Measurements from ENCODE around the gene BLNK.
A peak's percentile ranks its signal among the peaks of the same experiment; 100 is the strongest.
"Not testable (repeated sequence)": the region's sequence is repeated elsewhere in the genome, so short reads cannot be mapped to it uniquely, and the experiment has no call there.

The BLNK gene

GRCh38 chr10:96271016-96271815 is at the start of gene BLNK:
TSS of gene BLNK (minus strand) at chr10:96271569. CDS start at chr10:96271398, 171 bp downstream.
- DNase-seq (ENCODE audit: low read depth in 3 of 3, low spot score in 1 of 3) = no peak

DNA sequence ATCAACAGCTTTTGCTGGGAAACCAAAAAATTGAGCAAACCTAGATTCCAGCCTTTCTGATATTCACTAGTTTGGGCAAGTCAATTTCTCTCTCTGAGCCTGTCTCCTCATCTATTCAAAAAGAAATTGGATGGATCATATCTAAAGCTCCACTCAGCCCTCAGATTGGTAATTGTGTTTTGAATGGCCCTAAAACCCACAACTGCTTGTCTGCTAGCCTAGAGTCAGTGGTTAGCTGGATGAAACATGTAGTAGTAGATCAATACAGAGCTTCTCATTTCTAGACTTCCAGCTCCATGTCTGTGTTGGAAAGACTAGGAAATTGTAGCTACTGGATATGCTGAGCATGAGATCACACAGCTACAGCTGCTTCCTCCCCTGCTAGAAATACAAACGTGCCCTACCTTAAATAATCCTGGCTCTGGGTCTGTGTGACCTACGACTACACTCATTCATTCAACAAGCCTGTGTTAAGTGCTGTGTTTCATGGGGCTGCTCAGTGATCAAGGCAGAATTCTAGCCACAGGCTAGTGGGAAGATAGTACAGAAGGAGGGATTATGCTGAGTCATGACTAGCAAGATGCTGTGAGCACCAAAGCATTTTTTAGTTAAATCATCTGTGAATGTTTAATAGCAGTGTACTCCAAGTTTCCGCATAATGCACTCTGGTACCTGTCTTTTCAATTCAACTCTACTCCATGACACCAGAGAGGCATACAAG is 48.5 kb upstream of the BLNK start:
- DNase-seq (ENCODE audit: low read depth in 3 of 3, low spot score in 1 of 3) = no peak

DNA sequence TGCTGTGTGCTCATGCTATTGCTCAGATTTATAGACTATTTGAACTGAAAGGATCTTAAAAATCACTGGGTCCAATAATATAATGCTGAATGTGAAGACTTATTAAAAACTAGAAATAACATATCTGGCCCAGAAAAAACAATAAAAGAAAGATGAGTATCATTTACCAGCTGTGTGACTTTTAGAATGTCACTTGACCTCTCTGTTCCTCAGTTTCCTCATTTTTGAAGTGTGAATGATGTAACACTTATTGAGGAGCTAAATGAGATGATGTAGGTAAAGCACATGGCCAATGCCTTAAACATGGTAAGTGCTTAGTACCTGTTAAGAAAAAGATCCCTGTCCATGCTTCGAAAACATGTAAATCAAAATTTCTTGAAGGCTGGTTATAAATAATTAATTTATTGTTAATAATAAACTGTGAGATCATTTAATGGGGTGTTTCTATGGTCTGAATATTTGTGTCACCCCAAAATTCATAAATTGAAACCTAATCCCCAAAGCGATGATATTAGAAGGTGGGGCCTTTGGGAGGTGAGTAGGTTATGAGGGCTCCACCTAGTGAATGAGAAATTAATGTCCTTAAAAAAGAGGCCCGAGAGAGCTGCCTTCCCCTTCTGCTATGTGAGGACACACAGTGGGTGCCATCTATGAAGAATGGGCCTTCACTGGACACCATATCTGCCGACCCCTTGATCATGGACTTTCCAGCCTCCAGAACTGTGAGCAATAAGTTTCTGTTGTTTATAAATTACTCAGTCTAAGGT is 45.9 kb upstream of the BLNK start:
- no peak for DNase-seq (ENCODE audit: low read depth in 3 of 3, low spot score in 1 of 3)

DNA sequence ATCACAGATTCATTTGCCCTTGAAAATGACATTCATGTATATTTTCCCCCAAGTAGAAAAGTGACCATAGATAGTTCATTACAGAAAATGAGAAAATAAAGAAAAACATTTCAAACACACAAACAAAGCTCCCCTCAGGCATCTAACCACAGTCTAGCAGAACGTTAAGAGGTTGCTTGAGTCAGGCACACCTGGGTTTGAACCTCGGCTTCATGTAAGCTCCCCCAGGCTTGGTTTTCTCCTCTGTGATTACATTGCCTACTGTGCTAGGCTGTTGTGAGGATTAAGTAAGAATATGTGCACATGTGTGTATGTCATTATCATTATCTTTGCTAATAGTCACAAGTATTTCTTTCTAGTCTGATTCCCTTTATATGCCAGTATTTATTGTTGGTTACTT is 42.0 kb upstream of the BLNK start:
- no peak for DNase-seq (ENCODE audit: low read depth in 3 of 3, low spot score in 1 of 3)

DNA sequence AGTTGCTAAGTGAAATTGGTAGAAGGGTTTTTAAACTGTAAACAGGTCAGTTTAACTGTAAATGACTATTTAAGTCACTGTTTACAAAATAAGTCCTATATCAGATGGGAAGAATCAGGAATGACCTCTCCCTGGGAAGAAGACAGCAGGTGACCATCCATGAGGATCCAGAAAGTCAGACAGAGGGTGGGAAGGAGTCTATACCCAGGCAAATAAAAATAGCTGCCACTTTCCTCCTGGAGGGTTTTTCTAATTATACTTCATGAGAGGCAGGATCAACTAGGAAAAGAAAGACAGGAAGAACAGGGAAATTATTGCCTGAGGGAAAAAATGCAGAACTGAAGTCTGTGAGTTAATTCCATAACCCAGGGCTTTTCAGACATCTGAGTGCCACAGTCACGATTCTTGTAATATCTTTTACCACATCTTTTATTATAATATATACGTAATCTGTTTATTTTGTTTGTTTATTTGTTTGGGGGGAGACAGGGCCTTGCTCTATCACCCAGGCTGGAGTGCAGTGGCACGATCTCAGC is 39.9 kb upstream of the BLNK start:
- no peak for DNase-seq (ENCODE audit: low read depth in 3 of 3, low spot score in 1 of 3)

DNA sequence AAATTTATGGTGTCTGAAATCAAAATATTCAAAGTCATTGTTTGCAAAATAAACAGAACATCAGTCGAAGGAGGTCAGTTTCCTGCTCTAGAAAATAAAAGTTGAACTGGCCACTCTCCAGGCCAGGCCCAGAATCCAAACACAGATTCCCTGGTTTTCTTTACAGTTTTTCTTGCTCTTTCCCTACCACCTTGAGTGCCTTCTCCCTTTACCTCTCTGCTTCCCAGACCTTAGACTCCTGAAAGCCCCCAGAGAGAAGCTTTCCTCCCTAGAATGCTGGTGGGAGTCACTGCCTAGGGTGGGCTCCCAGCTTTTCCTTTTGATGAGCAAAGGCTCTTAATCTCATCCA is 38.9 kb upstream of the BLNK start:
- DNase-seq (ENCODE audit: low read depth in 3 of 3, low spot score in 1 of 3) = no peak

DNA sequence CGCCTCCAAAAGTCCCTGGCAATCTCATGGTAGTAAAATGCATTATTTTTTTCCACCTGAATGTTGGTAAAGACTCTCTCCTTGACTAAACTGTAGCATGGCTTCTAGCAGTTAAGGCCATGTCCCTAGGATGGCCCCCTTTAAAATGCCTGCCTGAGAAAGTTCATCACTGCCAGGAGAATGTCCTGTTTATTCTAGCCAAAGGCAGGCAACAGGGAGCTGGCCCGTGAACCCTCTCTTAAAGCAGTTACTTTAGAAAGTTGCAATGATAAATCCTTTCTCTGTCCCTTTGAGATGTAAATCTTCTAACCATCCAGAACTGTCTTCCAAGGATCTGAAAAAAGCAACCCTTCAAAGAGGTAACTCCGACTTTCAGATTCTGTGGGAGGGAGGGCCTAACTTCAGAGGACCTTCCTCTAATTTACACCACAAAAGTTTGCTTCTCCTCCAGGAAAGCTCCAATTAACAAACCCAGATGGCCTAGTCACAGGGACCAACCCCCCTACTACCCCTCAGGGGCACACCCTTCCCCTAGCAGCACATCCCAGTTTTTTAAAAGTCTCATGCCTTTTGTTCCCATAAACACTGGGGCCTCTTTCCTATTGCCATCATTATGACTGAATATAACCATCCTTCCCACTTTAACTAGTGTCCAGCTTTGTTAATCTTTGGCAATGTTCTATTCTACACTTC is 38.4 kb upstream of the BLNK start:
- DNase-seq (ENCODE audit: low read depth in 3 of 3, low spot score in 1 of 3) = no peak

DNA sequence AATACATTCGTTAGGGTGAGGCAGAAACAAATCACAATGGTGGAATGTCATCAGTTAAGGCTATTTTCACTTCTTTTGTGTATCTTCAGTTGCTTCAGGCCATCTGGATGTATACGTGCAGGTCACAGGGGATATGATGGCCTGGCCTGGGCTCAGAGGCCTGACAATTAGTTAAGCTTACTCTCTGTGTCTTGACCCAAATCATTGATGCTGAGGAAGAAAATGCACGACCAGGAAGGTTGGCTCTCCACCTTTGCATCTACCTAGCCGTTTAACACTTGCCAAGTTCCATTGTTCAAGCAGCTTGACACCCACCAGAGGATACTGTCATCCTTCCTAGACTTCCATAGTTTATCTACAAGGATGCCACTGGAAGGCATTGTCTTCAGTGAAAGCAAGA is 37.5 kb upstream of the BLNK start:
- DNase-seq (ENCODE audit: low read depth in 3 of 3, low spot score in 1 of 3) = not testable (repeated sequence)

DNA sequence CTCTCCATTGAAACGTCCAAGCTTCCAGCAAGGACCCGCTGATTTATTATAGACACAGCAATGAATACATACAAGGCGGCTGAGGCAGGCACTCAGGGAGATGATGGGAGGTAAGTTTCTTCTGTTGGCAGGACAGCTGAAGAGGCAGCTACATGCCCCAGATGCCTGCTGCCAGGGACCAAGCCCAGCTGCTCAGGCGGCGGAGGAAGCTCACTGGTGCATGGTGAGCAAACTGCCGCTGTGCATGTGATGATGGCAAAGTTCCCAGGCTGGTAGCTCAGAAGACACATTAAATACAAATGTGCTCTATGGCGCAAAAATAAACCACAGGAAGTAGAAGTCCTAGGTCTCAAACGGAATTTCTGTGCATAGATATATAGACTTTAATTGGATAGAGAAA is 35.1 kb upstream of the BLNK start:
- DNase-seq (ENCODE audit: low read depth in 3 of 3, low spot score in 1 of 3) = no peak

DNA sequence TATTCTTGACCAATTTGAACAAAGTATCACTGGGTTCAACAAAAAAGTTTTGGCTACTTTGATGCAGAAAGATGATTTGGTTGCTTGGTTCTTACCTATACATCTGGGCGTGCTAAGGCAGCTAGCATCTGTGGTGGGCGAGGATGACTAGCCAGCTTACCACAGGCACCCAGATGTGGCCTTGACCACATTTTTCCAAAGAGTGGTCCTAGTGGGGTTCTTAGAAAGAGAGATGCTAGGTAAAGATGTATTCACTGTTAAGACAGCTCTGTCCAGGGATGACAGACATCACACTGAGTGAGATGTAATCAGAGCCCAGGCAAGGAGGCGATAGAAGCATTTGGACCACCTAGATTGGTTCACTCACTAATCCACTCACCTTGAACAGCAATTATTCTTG is 33.6 kb upstream of the BLNK start:
- no peak for DNase-seq (ENCODE audit: low read depth in 3 of 3, low spot score in 1 of 3)

DNA sequence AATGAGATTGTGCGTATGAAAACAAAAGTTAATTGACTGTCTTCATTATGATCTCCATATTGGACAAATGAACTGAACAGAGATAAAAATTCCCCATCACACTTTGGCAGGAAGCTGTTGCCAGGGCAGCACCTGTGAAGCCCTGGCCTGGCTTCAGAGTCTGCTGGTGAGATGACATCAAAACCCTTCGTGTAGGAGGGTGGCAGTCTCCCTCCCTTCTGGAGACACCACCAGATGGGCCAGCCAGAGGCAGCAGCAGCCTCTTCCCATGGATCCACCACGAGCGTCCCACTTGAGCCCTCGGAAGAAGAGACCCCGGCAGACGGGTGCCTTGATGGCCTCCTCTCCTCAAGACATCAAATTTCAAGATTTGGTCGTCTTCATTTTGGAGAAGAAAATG is 32.9 kb upstream of the BLNK start, which contains the start of gene DNTT:
TSS of gene DNTT (plus strand) at position 205 of the 400 bp plus-strand sequence. CDS start at position 269, 64 bp downstream.
- DNase-seq (ENCODE audit: low read depth in 3 of 3, low spot score in 1 of 3) = no peak

- no peak for DNase-seq (ENCODE audit: low read depth in 3 of 3, low spot score in 1 of 3)
These were observed 30.2 kb upstream of the BLNK start for GRCh38 chr10:96301616-96302015.

DNA sequence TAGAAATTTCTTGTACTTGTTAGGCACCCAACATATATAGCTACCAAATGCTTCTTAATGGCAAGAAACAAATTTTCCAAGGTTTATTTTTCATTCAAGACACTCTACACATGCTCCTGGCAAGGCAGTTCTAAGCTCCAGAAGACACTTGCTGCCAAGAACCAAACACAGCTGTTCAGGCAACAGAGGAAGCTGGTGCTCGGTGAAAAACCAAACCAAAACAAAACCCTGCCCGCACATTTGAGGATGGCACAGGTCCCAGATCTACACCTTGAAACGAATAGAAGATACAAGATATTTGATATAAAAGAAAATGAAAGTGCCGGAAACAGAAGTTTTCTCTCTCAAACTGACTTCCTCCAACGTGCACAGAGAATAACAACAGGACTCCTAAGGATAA is 28.0 kb upstream of the BLNK start:
- DNase-seq (ENCODE audit: low read depth in 3 of 3, low spot score in 1 of 3) = peak in 1 of 3 donors; percentile 1

- no peak for DNase-seq (ENCODE audit: low read depth in 3 of 3, low spot score in 1 of 3)
These were observed 27.0 kb upstream of the BLNK start for GRCh38 chr10:96298362-96298761.

DNA sequence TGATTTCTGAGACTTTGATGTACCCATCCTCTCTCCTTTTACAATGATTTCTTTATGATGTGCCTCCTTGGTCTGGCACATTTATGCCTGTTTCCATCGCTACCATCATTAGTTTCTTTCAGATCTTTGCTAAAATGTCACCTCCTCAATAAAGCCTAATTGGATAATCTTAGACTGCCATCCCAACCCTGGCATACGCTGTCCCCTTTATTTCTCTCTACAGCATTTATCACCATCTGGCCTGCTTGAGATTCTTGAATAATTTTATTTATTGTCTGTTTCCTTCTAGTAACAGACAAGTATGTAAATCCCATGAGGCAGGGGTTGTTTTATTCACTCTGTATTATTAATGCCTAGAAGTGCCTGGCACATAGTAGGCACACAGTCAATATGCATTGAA is 26.1 kb upstream of the BLNK start:
- DNase-seq (ENCODE audit: low read depth in 3 of 3, low spot score in 1 of 3) = no peak

- DNase-seq (ENCODE audit: low read depth in 3 of 3, low spot score in 1 of 3) = no peak
These were observed 24.1 kb upstream of the BLNK start for GRCh38 chr10:96295475-96295874.

GRCh38 chr10:96292971-96293920 is 21.9 kb upstream of the BLNK start:
- DNase-seq (ENCODE audit: low read depth in 3 of 3, low spot score in 1 of 3) = no peak

GRCh38 chr10:96290368-96291133 is 19.2 kb upstream of the BLNK start:
- DNase-seq (ENCODE audit: low read depth in 3 of 3, low spot score in 1 of 3) = no peak
